PC-9 (cell line): ENCODE results near the gene ZNF212.
"Not testable (repeated sequence)": the region's sequence is repeated elsewhere in the genome, so short reads cannot be mapped to it uniquely, and the experiment has no call there.

Experiments used
- CTCF ChIP-seq: fragments of 200-600 bp; sonication (generic); conservative IDR thresholded peaks from 2 replicates; pipeline ENCODE4 v1.6.1; 2017; ENCODE audit warnings: mixed run types, antibody characterized with exemption, mild to moderate bottlenecking, moderate library complexity
- EZH2 ChIP-seq: fragments of 200-600 bp; sonication (generic); IDR thresholded peaks from 2 replicates; pipeline ENCODE4 v1.8.0; 2017; ENCODE audit warnings: antibody characterized with exemption, low read depth

GRCh38 chr7:149233655-149234204, 5.7 kb upstream of the ZNF212 start:
- TF ChIP-seq CTCF, EZH2: not testable (repeated sequence)
